GM12878 (cell line): ENCODE data around the gene STKLD1. TPM values are rescaled to one million over a fixed set of nuclear protein-coding genes. Genes with fewer than 3 reads are reported as not detected.

Experiments used
- ATAC-seq: fragments of 200-7000 bp; cut with Tn5 transposase; 3 replicates; pipeline ENCODE4 v1.9.1; 2020; ENCODE audit warnings: mild to moderate bottlenecking, moderate library complexity
- BruUV-seq: library from RNA; stranded (reverse); fragments of 400-500 nt; replicated peaks from 2 replicates; lab custom pipeline; 2021; lab: Mats Ljungman, UMichigan
- CTCF ChIA-PET: fragments of 300-600 bp; sonication (Branson Sonifier 250); formaldehyde crosslinking; extraction: SDS; loops from one replicate; lab custom pipeline; 2021; ENCODE audit warnings: inconsistent platforms; lab: Yijun Ruan, JAX
- POLR2A ChIA-PET: fragments of 350-600 bp; formaldehyde crosslinking; extraction: SDS; loops from one replicate; lab custom pipeline; 2021; ENCODE audit warnings: inconsistent platforms; lab: Charles Lee
- RAD21 ChIA-PET: fragments of 300-600 bp; sonication (Branson Sonifier 250); formaldehyde crosslinking; loops from one replicate; lab custom pipeline; 2023; ENCODE audit warnings: antibody characterized with exemption; ENCODE audit not compliant: unreplicated experiment; lab: Charles Lee
- SMC1A ChIA-PET: fragments of 300-600 bp; sonication (Branson Sonifier 250); formaldehyde crosslinking; loops from one replicate; lab custom pipeline; 2023; ENCODE audit not compliant: unreplicated experiment, uncharacterized antibody; lab: Charles Lee
- DNase-seq: peaks from one replicate; pipeline ENCODE4 v3.0.0-alpha.2; 2011; ENCODE audit warnings: low read depth, low spot score
- FAIRE-seq: peaks from 3 replicates; lab custom pipeline; 2011; peaks lifted over from hg19 to GRCh38; lab: Jason Lieb, UNC
- H2AFZ ChIP-seq: 2 replicates; pipeline ENCODE4 v1.6.0; 2011; ENCODE audit warnings: low read depth, low read length, control low read depth; ENCODE audit not compliant: control insufficient read depth
- H3K27ac ChIP-seq: 2 replicates; pipeline ENCODE4 v1.5.1; 2011; ENCODE audit warnings: control low read depth; ENCODE audit not compliant: control insufficient read depth, insufficient read depth
- H3K27me3 ChIP-seq, 2 experiments: replicated peaks in 1 of 2; 2 replicates each; pipeline versions ENCODE4 v1.6.0 to v1.6.1; 2011; ENCODE audit warnings: low read length in 1 of 2; ENCODE audit not compliant: control insufficient read depth in 2 of 2, insufficient read depth in 2 of 2
- H3K36me3 ChIP-seq, 2 experiments: 2 replicates each; pipeline ENCODE4 v1.5.1; 2011; ENCODE audit warnings: low read length in 1 of 2; ENCODE audit not compliant: control insufficient read depth in 2 of 2, insufficient read depth in 2 of 2
- H3K4me1 ChIP-seq: 2 replicates; pipeline ENCODE4 v1.6.1; 2011; ENCODE audit warnings: mild to moderate bottlenecking, low read length, moderate library complexity, mixed read lengths; ENCODE audit not compliant: control insufficient read depth, insufficient read depth
- H3K4me2 ChIP-seq: 2 replicates; pipeline ENCODE4 v1.6.0; 2011; ENCODE audit warnings: control low read depth; ENCODE audit not compliant: control insufficient read depth, insufficient read depth
- H3K4me3 ChIP-seq: fragments of 200-600 bp; sonication (generic); 2 replicates; pipeline ENCODE4 v1.5.1; 2016
- H3K79me2 ChIP-seq: 2 replicates; pipeline ENCODE4 v1.6.0; 2011; ENCODE audit warnings: low read length; ENCODE audit not compliant: control insufficient read depth, insufficient read depth
- H3K9ac ChIP-seq: 2 replicates; pipeline ENCODE4 v1.8.0; 2011; ENCODE audit warnings: low read length, control low read depth, mixed read lengths; ENCODE audit not compliant: control insufficient read depth, insufficient read depth
- H3K9me3 ChIP-seq: replicated peaks from 3 replicates; pipeline ENCODE4 v1.5.1; 2011; ENCODE audit warnings: mild to moderate bottlenecking, low read length; ENCODE audit not compliant: control insufficient read depth, insufficient read depth
- H4K20me1 ChIP-seq: 2 replicates; pipeline ENCODE4 v1.6.0; 2011; ENCODE audit not compliant: control insufficient read depth, insufficient read depth
- CEBPB ChIP-seq, 2 experiments: fragments of 150-350 bp in 1 of 2; IDR thresholded peaks; 2 replicates each; pipeline ENCODE4 v1.6.1; 2012 to 2014; ENCODE audit warnings: low read depth in 2 of 2, low read length in 2 of 2, borderline replicate concordance in 1 of 2, inconsistent platforms in 1 of 2
- POLR2A ChIP-seq: IDR thresholded peaks from 2 replicates; pipeline ENCODE4 v1.6.1; 2011; ENCODE audit warnings: low read depth, mild to moderate bottlenecking, low read length
- SIX5 ChIP-seq: IDR thresholded peaks from 2 replicates; pipeline ENCODE4 v1.6.1; 2011; ENCODE audit warnings: mild to moderate bottlenecking, low read depth, low read length, moderate library complexity; ENCODE audit not compliant: severe bottlenecking
- WGBS: methylation state at CpG from one replicate; pipeline ENCODE4 v1.1.6; 2016; ENCODE audit warnings: low lambda C conversion rate; ENCODE audit not compliant: insufficient replicate concordance, insufficient coverage; ENCODE audit errors: missing lambda C conversion rate; 5-methylcytosine and 5-hydroxymethylcytosine counted together
- in situ Hi-C: fragments of 300-500 bp; cut with MboI; formaldehyde crosslinking; loops from 9 replicates; pipeline ENCODE4 v1.14.3; 2018; ENCODE audit warnings: mixed read lengths
- intact Hi-C: fragments of 100-400 bp; cut with micrococcal nuclease; formaldehyde crosslinking; loops from one replicate; pipeline ENCODE4 v1.14.2; 2022; ENCODE audit not compliant: unreplicated experiment
- polyA plus RNA-seq, 11 experiments: library from polyadenylated mRNA; depleted of rRNA in 4 of 11; unstranded in 6 of 11; stranded (reverse) in 5 of 11; fragments of >200 nt; fragmentation: Nextera tagmentation in 4 of 11; fragmentation: Illumina TruSeq in 1 of 11; extraction: Ambion mirVana in 4 of 11; extraction: Trizol in 1 of 11; gene quantifications; 1 replicate in 1 of 11; 2 replicates in 10 of 11; pipeline versions ENCODE4 v1.2.1 to v1.2.3, GENCODE V29; 2011 to 2016; ENCODE audit warnings: inconsistent platforms in 2 of 11, missing spikeins in 2 of 11, low read depth in 1 of 11
- total RNA-seq, 4 experiments: library from RNA; depleted of rRNA in 3 of 4; stranded (reverse); fragments of >200 nt in 3 of 4; fragmentation: Illumina TruSeq in 1 of 4; extraction: Trizol in 1 of 4; gene quantifications; 2 replicates each; pipeline versions ENCODE4 v1.2.1 to v1.2.3, GENCODE V29; 2013 to 2021
- TF ChIP-seq, protein P1 (sequence below): fragments of 450-650 bp; IDR thresholded peaks from 2 replicates; pipeline ENCODE4 v1.6.1; 2017; ENCODE audit warnings: antibody characterized with exemption, mild to moderate bottlenecking, moderate library complexity

The STKLD1 gene
- total and polyA plus RNA-seq, 10 of the 15 experiments (the other 5 are each of a cell fraction or from before 2014, with no cell fraction given), result 0.07 to 0.40 (median 0.29) TPM; not detected in 4

DNA sequence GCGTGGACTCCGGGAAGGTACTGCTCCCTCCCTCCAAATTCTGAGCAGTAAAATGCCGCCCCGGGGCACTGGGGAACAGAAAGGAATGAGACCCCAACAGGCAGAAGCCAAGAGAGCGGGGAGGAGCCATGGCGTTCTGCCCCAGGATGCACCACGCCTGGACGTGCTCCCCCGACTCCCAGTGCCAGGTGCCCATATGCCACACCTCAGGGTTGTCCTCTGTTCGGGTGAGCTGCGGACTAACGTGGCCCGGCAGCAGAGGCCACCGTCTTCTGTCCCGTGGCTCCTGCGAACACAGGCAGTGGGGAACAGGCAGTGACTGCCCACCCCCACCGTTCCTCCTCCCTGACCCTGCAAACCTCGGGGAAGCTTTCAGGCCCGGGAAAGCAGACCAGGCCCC lies 44.9 kb upstream of the STKLD1 start:
- DNase-seq (no peak), ATAC-seq (no peak), FAIRE-seq (no peak)
- intact Hi-C loops (no loop called here), in situ Hi-C loops (no loop called here)
- no peaks in the 10 kb centered on the region for H3K9me3 ChIP-seq
- no peak overlapping the region for H2AFZ ChIP-seq
- BruUV-seq, result no TSS peak
- TF ChIP-seq, protein P1, sequence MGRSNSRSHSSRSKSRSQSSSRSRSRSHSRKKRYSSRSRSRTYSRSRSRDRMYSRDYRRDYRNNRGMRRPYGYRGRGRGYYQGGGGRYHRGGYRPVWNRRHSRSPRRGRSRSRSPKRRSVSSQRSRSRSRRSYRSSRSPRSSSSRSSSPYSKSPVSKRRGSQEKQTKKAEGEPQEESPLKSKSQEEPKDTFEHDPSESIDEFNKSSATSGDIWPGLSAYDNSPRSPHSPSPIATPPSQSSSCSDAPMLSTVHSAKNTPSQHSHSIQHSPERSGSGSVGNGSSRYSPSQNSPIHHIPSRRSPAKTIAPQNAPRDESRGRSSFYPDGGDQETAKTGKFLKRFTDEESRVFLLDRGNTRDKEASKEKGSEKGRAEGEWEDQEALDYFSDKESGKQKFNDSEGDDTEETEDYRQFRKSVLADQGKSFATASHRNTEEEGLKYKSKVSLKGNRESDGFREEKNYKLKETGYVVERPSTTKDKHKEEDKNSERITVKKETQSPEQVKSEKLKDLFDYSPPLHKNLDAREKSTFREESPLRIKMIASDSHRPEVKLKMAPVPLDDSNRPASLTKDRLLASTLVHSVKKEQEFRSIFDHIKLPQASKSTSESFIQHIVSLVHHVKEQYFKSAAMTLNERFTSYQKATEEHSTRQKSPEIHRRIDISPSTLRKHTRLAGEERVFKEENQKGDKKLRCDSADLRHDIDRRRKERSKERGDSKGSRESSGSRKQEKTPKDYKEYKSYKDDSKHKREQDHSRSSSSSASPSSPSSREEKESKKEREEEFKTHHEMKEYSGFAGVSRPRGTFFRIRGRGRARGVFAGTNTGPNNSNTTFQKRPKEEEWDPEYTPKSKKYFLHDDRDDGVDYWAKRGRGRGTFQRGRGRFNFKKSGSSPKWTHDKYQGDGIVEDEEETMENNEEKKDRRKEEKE, result no peak
- TF ChIP-seq POLR2A (peak; percentile 26), CEBPB (IDR thresholded peaks at IDR 0.05; ENCODE audit: borderline replicate concordance in 1 of 2, low read depth in 2 of 2, low read length in 2 of 2) (no peak), SIX5 (no peak)
- H3K36me3 ChIP-seq, result peaks cover 14 to 24% of the 10 kb centered on the region in 2 experiments; a peak in 3 of 4 replicates
- ChIA-PET POLR2A (interaction anchor here (0.5 kb wide), 1 partner anchor 89 kb away, joined by 3 read pairs; no protein-coding TSS in a partner anchor), SMC1A (interaction anchor here (0.5 to 2.6 kb wide), 2 partner anchors 144 to 1601 kb away, joined by 3 to 21 read pairs; no protein-coding TSS in a partner anchor), RAD21 (no interaction called here), CTCF (interaction anchor here (1.2 to 2.5 kb wide), 5 partner anchors 46 to 309 kb away, joined by 3 to 29 read pairs (median 5); no protein-coding TSS in a partner anchor)
- no peaks in the 10 kb centered on the region for H4K20me1 ChIP-seq
- H3K4me3 ChIP-seq, result no peak overlapping the region
- H3K4me2 ChIP-seq, result no peak overlapping the region
- no peaks in the 10 kb centered on the region for H3K27me3 ChIP-seq
- no peak overlapping the region for H3K9ac ChIP-seq
- 96% methylated on average over 18 of the region's 19 CpGs for WGBS
- peaks cover 27% of the 10 kb centered on the region for H3K79me2 ChIP-seq
- H3K27ac ChIP-seq, result no peak overlapping the region
- H3K4me1 ChIP-seq, result no peaks in the 10 kb centered on the region; the same call in 1 of the 2 replicates
